HL-60 (cell line): ENCODE measurements around the gene VWA3B.

ENCODE experiments used
- DNase-seq, 2 experiments: peaks; one replicate each; pipeline ENCODE4 v3.0.0-alpha.2; 2010 to 2020; ENCODE audit warnings: low read depth in 1 of 2, low spot score in 1 of 2
- H3K27ac ChIP-seq: fragments of 250-450 bp; sonication (Bioruptor Pico); replicated peaks from 2 replicates; pipeline ENCODE4 v1.5.1; 2020; ENCODE audit warnings: mild to moderate bottlenecking, moderate library complexity
- H3K27me3 ChIP-seq: fragments of 250-450 bp; sonication (Bioruptor Pico); 2 replicates; pipeline ENCODE4 v1.5.1; 2021; ENCODE audit warnings: mild to moderate bottlenecking, moderate library complexity; ENCODE audit not compliant: insufficient read depth, poor library complexity, severe bottlenecking
- H3K4me3 ChIP-seq: replicated peaks from 2 replicates; pipeline ENCODE4 v1.5.1; 2011; ENCODE audit warnings: mild to moderate bottlenecking, control low read depth, low read length; ENCODE audit not compliant: insufficient read depth
- CTCF ChIP-seq: IDR thresholded peaks from one replicate; pipeline ENCODE4 v1.5.1; 2011; ENCODE audit warnings: low read length, control low read depth, inconsistent platforms; ENCODE audit not compliant: insufficient read depth
- GABPA ChIP-seq: IDR thresholded peaks from 2 replicates; pipeline ENCODE4 v1.6.1; 2012; ENCODE audit warnings: low read depth
- POLR2AphosphoS5 ChIP-seq: IDR thresholded peaks from 2 replicates; pipeline ENCODE4 v1.6.1; 2012; ENCODE audit warnings: low read depth
- REST ChIP-seq: IDR thresholded peaks from 2 replicates; pipeline ENCODE4 v1.6.1; 2012; ENCODE audit warnings: low read depth; ENCODE audit not compliant: insufficient replicate concordance
- SPI1 ChIP-seq: IDR thresholded peaks from 2 replicates; pipeline ENCODE4 v1.6.1; 2012; ENCODE audit warnings: low read depth, mild to moderate bottlenecking, borderline replicate concordance

Gene VWA3B

GRCh38 chr2:98102878-98103277 lies 15.9 kb downstream of the VWA3B start:
- Histone ChIP-seq H3K4me3 (no peak overlapping the region), H3K27ac (no peak overlapping the region), H3K27me3 (no peaks in the 10 kb centered on the region)
- DNase-seq = no peak
- TF ChIP-seq REST (no peak), CTCF (no peak), POLR2AphosphoS5 (no peak), SPI1 (no peak), GABPA (no peak)

- Histone ChIP-seq H3K27ac (no peak overlapping the region), H3K27me3 (no peaks in the 10 kb centered on the region), H3K4me3 (no peak overlapping the region)
- TF ChIP-seq GABPA (no peak), CTCF (no peak), SPI1 (no peak), POLR2AphosphoS5 (no peak), REST (no peak)
- DNase-seq = no peak
These were observed 21.1 kb downstream of the VWA3B start for GRCh38 chr2:98108110-98108509.

- H3K4me3 ChIP-seq = no peak overlapping the region
- no peak for TF ChIP-seq POLR2AphosphoS5
- TF ChIP-seq GABPA = no peak
- no peak for TF ChIP-seq SPI1
- no peak for TF ChIP-seq CTCF
- no peak for TF ChIP-seq REST
- no peak for DNase-seq
- no peak overlapping the region for H3K27ac ChIP-seq
- H3K27me3 ChIP-seq = no peaks in the 10 kb centered on the region
These were observed 23.8 kb downstream of the VWA3B start for GRCh38 chr2:98110741-98111140.
